ENCODE measurements around the gene DNAJC22.

DNAJC22 gene

GRCh38 chr12:49345825-49346658 is 646 bp upstream of the DNAJC22 start:
- H3K36me3 Mint-ChIP-seq (ENCODE audit: low read depth) = no peaks in the 10 kb centered on the region
- no peak overlapping the region for H3K27ac Mint-ChIP-seq
- peaks cover 41% of the 10 kb centered on the region for H3K4me1 Mint-ChIP-seq
- no peaks in the 10 kb centered on the region for H3K9me3 Mint-ChIP-seq
- H3K27me3 Mint-ChIP-seq = peaks cover 66% of the 10 kb centered on the region
- peak overlapping the region; percentile 49 for H3K4me3 Mint-ChIP-seq
- DNase-seq (no peak), ATAC-seq (no peak)

DNA sequence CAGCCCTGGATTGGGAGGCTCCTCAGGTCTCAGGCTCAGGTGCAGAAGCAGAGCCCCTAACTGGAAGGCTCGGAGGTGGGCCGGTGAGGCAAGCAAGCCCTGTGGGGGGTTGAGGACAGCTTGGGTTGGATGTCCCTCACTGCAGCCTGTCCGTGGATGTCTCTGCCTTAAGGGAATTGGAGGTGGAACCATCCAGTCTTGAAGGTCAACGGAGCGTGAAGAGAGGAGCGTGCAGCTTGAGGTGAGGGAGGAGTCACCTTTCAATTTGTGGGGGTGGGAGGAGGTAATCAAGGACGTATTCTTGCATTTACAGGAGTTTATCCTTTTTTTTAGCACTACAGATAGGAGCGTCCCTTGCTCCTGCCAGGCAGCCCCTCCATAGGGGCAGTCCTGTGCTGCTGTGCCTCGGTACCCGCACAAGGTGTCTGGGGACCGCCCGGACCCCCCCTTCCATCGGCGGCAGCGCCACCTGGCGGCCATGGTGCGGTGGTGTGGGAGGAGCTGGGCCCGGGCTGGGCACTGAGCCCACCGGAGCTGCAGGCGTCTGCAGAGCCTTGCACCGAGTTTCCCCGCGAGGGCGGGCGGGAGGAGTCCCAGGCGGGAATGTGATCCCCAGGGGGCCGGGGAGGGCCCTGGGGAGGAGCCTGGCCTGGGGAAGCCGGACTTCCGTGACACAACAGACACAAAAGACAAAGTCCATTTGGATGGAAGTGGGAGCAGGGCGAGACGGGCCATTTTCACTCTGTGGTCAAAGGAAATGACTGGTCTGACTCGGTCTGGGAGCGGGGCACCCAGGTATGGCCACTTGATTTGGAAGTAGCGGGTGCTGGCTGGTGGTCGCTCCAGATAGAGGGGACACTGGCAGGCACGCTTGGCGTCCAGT is 864 bp downstream of the DNAJC22 start:
- H3K4me1 Mint-ChIP-seq = peaks cover 41% of the 10 kb centered on the region
- H3K4me3 Mint-ChIP-seq = peak overlapping the region; percentile 56
- peak; percentile 75 for ATAC-seq
- peaks cover 62% of the 10 kb centered on the region for H3K27me3 Mint-ChIP-seq
- peak; percentile 87 for DNase-seq
- H3K27ac Mint-ChIP-seq = no peak overlapping the region
- no peaks in the 10 kb centered on the region for H3K9me3 Mint-ChIP-seq
- H3K36me3 Mint-ChIP-seq (ENCODE audit: low read depth) = no peaks in the 10 kb centered on the region

GRCh38 chr12:49348781-49349180 is 2.1 kb downstream of the DNAJC22 start:
- Mint-ChIP-seq H3K4me3 (no peak overlapping the region), H3K27me3 (peaks cover 56% of the 10 kb centered on the region), H3K36me3 (ENCODE audit: low read depth) (no peaks in the 10 kb centered on the region), H3K4me1 (peaks cover 30% of the 10 kb centered on the region), H3K27ac (no peak overlapping the region), H3K9me3 (no peaks in the 10 kb centered on the region)
- DNase-seq (no peak), ATAC-seq (no peak)

GRCh38 chr12:49349266-49349665 is 2.6 kb downstream of the DNAJC22 start:
- DNase-seq (no peak), ATAC-seq (no peak)
- Mint-ChIP-seq H3K27ac (no peak overlapping the region), H3K36me3 (ENCODE audit: low read depth) (no peaks in the 10 kb centered on the region), H3K4me1 (peaks cover 25% of the 10 kb centered on the region), H3K4me3 (no peak overlapping the region), H3K27me3 (peaks cover 51% of the 10 kb centered on the region), H3K9me3 (no peaks in the 10 kb centered on the region)

GRCh38 chr12:49352351-49352750 is 5.7 kb downstream of the DNAJC22 start:
- Mint-ChIP-seq H3K27ac (no peak overlapping the region), H3K4me3 (no peak overlapping the region), H3K4me1 (peaks cover 4% of the 10 kb centered on the region), H3K9me3 (no peaks in the 10 kb centered on the region), H3K27me3 (peaks cover 41% of the 10 kb centered on the region), H3K36me3 (ENCODE audit: low read depth) (no peaks in the 10 kb centered on the region)
- no peak for ATAC-seq
- DNase-seq = no peak

- no peak overlapping the region for H3K4me3 Mint-ChIP-seq
- ATAC-seq (no peak), DNase-seq (no peak)
- H3K27ac Mint-ChIP-seq = no peak overlapping the region
- H3K36me3 Mint-ChIP-seq (ENCODE audit: low read depth) = no peaks in the 10 kb centered on the region
- H3K4me1 Mint-ChIP-seq = peaks cover 2% of the 10 kb centered on the region
- peaks cover 30% of the 10 kb centered on the region for H3K27me3 Mint-ChIP-seq
- no peaks in the 10 kb centered on the region for H3K9me3 Mint-ChIP-seq
Measured at GRCh38 chr12:49355913-49356312, 9.2 kb downstream of the DNAJC22 start.

GRCh38 chr12:49357103-49357678 is 10.5 kb downstream of the DNAJC22 start:
- H3K36me3 Mint-ChIP-seq (ENCODE audit: low read depth) = no peaks in the 10 kb centered on the region
- H3K4me3 Mint-ChIP-seq = no peak overlapping the region
- peaks cover 2% of the 10 kb centered on the region for H3K4me1 Mint-ChIP-seq
- ATAC-seq (no peak), DNase-seq (no peak)
- peaks cover 27% of the 10 kb centered on the region for H3K27me3 Mint-ChIP-seq
- H3K9me3 Mint-ChIP-seq = no peaks in the 10 kb centered on the region
- H3K27ac Mint-ChIP-seq = no peak overlapping the region

DNA sequence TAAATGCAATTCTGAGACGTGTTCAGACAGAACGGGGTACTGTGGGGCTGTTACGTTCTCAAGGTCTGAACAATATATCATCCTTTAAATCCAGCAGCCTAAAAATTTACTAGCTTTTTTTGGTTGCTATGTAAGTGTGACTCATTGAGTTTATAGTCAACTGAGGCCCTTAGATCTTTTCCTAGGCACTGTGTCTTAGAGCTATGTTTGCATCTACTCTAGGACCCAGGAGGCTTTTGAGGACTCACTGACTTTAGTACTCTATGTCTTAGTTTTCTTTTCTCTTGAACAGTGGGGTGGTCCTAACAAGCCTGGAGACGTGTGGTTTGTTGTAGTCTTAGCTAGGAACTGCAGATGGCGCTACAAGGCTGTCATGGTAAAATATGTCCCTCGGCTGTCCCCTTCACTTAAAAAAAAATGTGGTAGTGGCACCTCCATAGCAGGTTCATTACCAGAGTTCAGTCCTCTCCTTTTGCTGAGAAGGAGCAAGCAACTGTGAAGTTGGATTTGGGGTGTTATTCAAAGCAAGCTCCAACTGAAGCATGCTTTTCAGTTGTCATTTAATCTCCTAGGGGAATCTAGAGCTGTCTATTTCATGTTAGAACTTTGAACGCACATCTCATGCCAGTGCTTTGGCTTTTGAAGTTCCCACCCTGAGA is 11.9 kb downstream of the DNAJC22 start:
- peaks cover 2% of the 10 kb centered on the region for H3K4me1 Mint-ChIP-seq
- peaks cover 22% of the 10 kb centered on the region for H3K27me3 Mint-ChIP-seq
- peak; percentile 51 for DNase-seq
- H3K36me3 Mint-ChIP-seq (ENCODE audit: low read depth) = no peaks in the 10 kb centered on the region
- no peak overlapping the region for H3K27ac Mint-ChIP-seq
- peak; percentile 82 for ATAC-seq
- no peaks in the 10 kb centered on the region for H3K9me3 Mint-ChIP-seq
- H3K4me3 Mint-ChIP-seq = no peak overlapping the region

- peaks cover 2% of the 10 kb centered on the region for H3K4me1 Mint-ChIP-seq
- peaks cover 18% of the 10 kb centered on the region for H3K27me3 Mint-ChIP-seq
- H3K36me3 Mint-ChIP-seq (ENCODE audit: low read depth) = no peaks in the 10 kb centered on the region
- H3K27ac Mint-ChIP-seq = no peak overlapping the region
- DNase-seq (no peak), ATAC-seq (no peak)
- H3K9me3 Mint-ChIP-seq = no peaks in the 10 kb centered on the region
- H3K4me3 Mint-ChIP-seq = no peak overlapping the region
Measured at GRCh38 chr12:49359671-49360070, 13.0 kb downstream of the DNAJC22 start.

DNA sequence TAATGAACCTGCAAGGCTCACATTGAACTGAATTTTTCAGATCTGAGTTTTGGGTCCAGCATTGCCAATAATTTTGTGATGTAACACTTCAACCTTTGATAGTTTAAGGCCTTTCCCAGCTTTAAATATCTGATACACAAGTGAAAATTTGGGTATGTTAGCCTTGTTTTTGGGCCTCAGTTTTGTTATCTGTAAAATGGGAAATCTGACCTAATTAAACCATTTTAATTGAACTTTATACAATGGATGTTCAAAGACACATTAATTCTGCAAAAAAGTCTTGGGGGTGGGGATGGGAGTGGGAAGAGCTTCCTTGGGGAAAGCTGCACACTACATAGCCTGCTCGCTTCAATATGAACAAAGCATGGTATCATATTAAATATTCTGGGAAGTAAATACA is 15.4 kb downstream of the DNAJC22 start:
- no peaks in the 10 kb centered on the region for H3K36me3 Mint-ChIP-seq (ENCODE audit: low read depth)
- H3K9me3 Mint-ChIP-seq = no peaks in the 10 kb centered on the region
- ATAC-seq = no peak
- peaks cover 9% of the 10 kb centered on the region for H3K27me3 Mint-ChIP-seq
- H3K4me3 Mint-ChIP-seq = no peak overlapping the region
- H3K4me1 Mint-ChIP-seq = peaks cover 11% of the 10 kb centered on the region
- H3K27ac Mint-ChIP-seq = no peak overlapping the region
- DNase-seq = no peak

GRCh38 chr12:49364989-49365388 is 18.3 kb downstream of the DNAJC22 start:
- no peaks in the 10 kb centered on the region for H3K27me3 Mint-ChIP-seq
- H3K27ac Mint-ChIP-seq = no peak overlapping the region
- no peaks in the 10 kb centered on the region for H3K9me3 Mint-ChIP-seq
- DNase-seq (no peak), ATAC-seq (no peak)
- H3K4me1 Mint-ChIP-seq = peaks cover 32% of the 10 kb centered on the region
- no peaks in the 10 kb centered on the region for H3K36me3 Mint-ChIP-seq (ENCODE audit: low read depth)
- no peak overlapping the region for H3K4me3 Mint-ChIP-seq

DNA sequence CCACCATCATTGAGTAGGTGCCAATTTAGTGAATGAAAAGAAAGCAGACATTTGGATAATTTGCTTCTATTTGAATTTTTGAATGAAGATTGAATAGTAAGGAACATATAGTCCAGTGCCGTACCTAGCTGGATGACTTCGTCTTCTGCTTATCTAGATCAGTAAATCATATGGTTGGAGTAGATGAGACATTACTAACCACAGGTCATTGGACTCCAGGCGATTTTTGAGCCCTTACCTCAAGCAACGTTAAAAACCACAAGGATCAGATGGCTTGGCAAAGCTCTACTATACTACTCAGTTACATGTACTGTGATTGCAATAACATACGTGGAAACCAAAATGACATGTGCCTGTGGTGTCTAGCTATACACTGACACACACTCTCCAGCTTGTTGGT is 18.9 kb downstream of the DNAJC22 start:
- no peak for DNase-seq
- peak overlapping the region; percentile 17 for H3K27ac Mint-ChIP-seq
- no peaks in the 10 kb centered on the region for H3K36me3 Mint-ChIP-seq (ENCODE audit: low read depth)
- H3K27me3 Mint-ChIP-seq = no peaks in the 10 kb centered on the region
- H3K4me3 Mint-ChIP-seq = peak overlapping the region; percentile 86
- ATAC-seq = no peak
- no peaks in the 10 kb centered on the region for H3K9me3 Mint-ChIP-seq
- H3K4me1 Mint-ChIP-seq = peaks cover 33% of the 10 kb centered on the region

GRCh38 chr12:49366096-49366651 is 19.5 kb downstream of the DNAJC22 start:
- ATAC-seq = no peak
- no peak for DNase-seq
- H3K4me3 Mint-ChIP-seq = peak overlapping the region; percentile 86
- peak overlapping the region; percentile 90 for H3K27ac Mint-ChIP-seq
- no peaks in the 10 kb centered on the region for H3K36me3 Mint-ChIP-seq (ENCODE audit: low read depth)
- no peaks in the 10 kb centered on the region for H3K9me3 Mint-ChIP-seq
- H3K27me3 Mint-ChIP-seq = no peaks in the 10 kb centered on the region
- peaks cover 34% of the 10 kb centered on the region for H3K4me1 Mint-ChIP-seq

Measured in activated naive CD8-positive, alpha-beta T cell treated with anti-CD3 and anti-CD28 coated beads, Interleukin-2, amount 50 U/mL, for 24 hours (primary cell).